H1 (cell line): ENCODE results near the gene PHOX2A. TPM values are rescaled to one million over a fixed set of nuclear protein-coding genes. Genes with fewer than 3 reads are reported as not detected.

Experiments
- CTCF ChIA-PET: fragments of 300-600 bp; sonication (Branson Sonifier 250); formaldehyde crosslinking; loops from one replicate; lab custom pipeline; 2021; ENCODE audit not compliant: partially characterized antibody; lab: Charles Lee
- POLR2A ChIA-PET: fragments of 300-600 bp; sonication (Branson Sonifier 250); formaldehyde crosslinking; loops from one replicate; lab custom pipeline; 2021; ENCODE audit warnings: inconsistent platforms; ENCODE audit not compliant: partially characterized antibody; lab: Charles Lee
- DNase-seq, 2 experiments: peaks; one replicate each; pipeline versions ENCODE4 v3.0.0 to v3.0.0-alpha.2; 2010 to 2022; ENCODE audit warnings: low spot score in 2 of 2, low read depth in 1 of 2, mixed read lengths in 1 of 2
- FAIRE-seq: peaks from 2 replicates; lab custom pipeline; 2011; peaks lifted over from hg19 to GRCh38; lab: Jason Lieb, UNC
- H2AFZ ChIP-seq: 2 replicates; pipeline ENCODE4 v1.8.1; 2012; ENCODE audit warnings: low read length, inconsistent platforms
- H2AK5ac ChIP-seq: 2 replicates; pipeline ENCODE4 v1.6.1; 2013; ENCODE audit warnings: low read depth, low read length
- H2BK120ac ChIP-seq: replicated peaks from 2 replicates; pipeline ENCODE3; 2013; ENCODE audit warnings: low read depth, low read length, inconsistent platforms
- H2BK12ac ChIP-seq: 2 replicates; pipeline ENCODE4 v1.6.1; 2013; ENCODE audit warnings: low read depth, low read length
- H2BK15ac ChIP-seq: 2 replicates; pipeline ENCODE4 v1.6.1; 2013; ENCODE audit warnings: low read length
- H2BK20ac ChIP-seq: 2 replicates; pipeline ENCODE4 v1.6.1; 2013; ENCODE audit warnings: low read length
- H2BK5ac ChIP-seq: 2 replicates; pipeline ENCODE4 v1.6.1; 2013; ENCODE audit warnings: low read depth, low read length
- H3K14ac ChIP-seq: 2 replicates; pipeline ENCODE4 v1.6.1; 2013; ENCODE audit warnings: inconsistent platforms; ENCODE audit not compliant: insufficient read length
- H3K18ac ChIP-seq: 2 replicates; pipeline ENCODE4 v1.6.1; 2013; ENCODE audit warnings: low read length; ENCODE audit errors: extremely low read depth
- H3K23ac ChIP-seq: 2 replicates; pipeline ENCODE4 v1.6.1; 2013; ENCODE audit warnings: inconsistent platforms; ENCODE audit not compliant: insufficient read length
- H3K23me2 ChIP-seq: 2 replicates; pipeline ENCODE4 v1.6.1; 2013; ENCODE audit warnings: low read depth, low read length
- H3K27ac ChIP-seq: 2 replicates; pipeline ENCODE4 v1.6.1; 2011; ENCODE audit warnings: low read depth, low read length, inconsistent platforms
- H3K27me3 ChIP-seq, 4 experiments: replicated peaks in 1 of 4; 1 replicate in 1 of 4; 2 replicates in 3 of 4; pipeline versions ENCODE4 v1.6.1 to v1.8.1; 2011 to 2013; ENCODE audit warnings: low read length in 3 of 4, mild to moderate bottlenecking in 3 of 4, inconsistent platforms in 2 of 4, mixed read lengths in 2 of 4, moderate library complexity in 1 of 4; ENCODE audit not compliant: control insufficient read depth in 3 of 4, insufficient read depth in 3 of 4; ENCODE audit errors: extremely low read depth in 1 of 4
- H3K36me3 ChIP-seq, 4 experiments: 2 replicates each; pipeline versions ENCODE4 v1.6.1 to v1.8.1; 2011 to 2013; ENCODE audit warnings: mild to moderate bottlenecking in 4 of 4, low read length in 3 of 4, moderate library complexity in 2 of 4, control low read depth in 1 of 4, inconsistent platforms in 1 of 4; ENCODE audit not compliant: insufficient read depth in 4 of 4, control insufficient read depth in 2 of 4
- H3K4ac ChIP-seq: replicated peaks from 2 replicates; pipeline ENCODE3; 2013; ENCODE audit warnings: low read length, low read depth, mixed read lengths, inconsistent platforms; ENCODE audit not compliant: insufficient read length
- H3K4me1 ChIP-seq, 4 experiments: replicated peaks in 1 of 4; 1 replicate in 1 of 4; 2 replicates in 3 of 4; pipeline versions ENCODE4 v1.6.1 to v1.8.1; 2011 to 2013; ENCODE audit warnings: low read length in 3 of 4, inconsistent platforms in 2 of 4, mixed read lengths in 1 of 4; ENCODE audit not compliant: insufficient read depth in 4 of 4, control insufficient read depth in 3 of 4
- H3K4me2 ChIP-seq, 2 experiments: 2 replicates each; pipeline versions ENCODE4 v1.6.1 to v1.8.1; 2011 to 2013; ENCODE audit warnings: low read depth in 2 of 2, low read length in 2 of 2, control low read depth in 1 of 2, inconsistent platforms in 1 of 2, mild to moderate bottlenecking in 1 of 2; ENCODE audit not compliant: insufficient read depth in 1 of 2
- H3K4me3 ChIP-seq, 4 experiments: fragments of 200-600, 300-600 bp in 1 of 4; sonication (generic), shearing (Covaris generic), sonication (Bioruptor Twin) in 1 of 4; 2 replicates each; pipeline versions ENCODE4 v1.5.1 to v1.8.1; 2011 to 2016; ENCODE audit warnings: low read length in 4 of 4, low read depth in 3 of 4, control low read depth in 2 of 4, inconsistent platforms in 2 of 4, mild to moderate bottlenecking in 2 of 4, mixed read lengths in 1 of 4, moderate library complexity in 1 of 4; ENCODE audit not compliant: insufficient read depth in 2 of 4; ENCODE audit errors: extremely low read depth in 1 of 4
- H3K56ac ChIP-seq: replicated peaks from 2 replicates; pipeline ENCODE3; 2013; ENCODE audit warnings: low read depth, mild to moderate bottlenecking, mixed read lengths, low read length, inconsistent platforms; ENCODE audit not compliant: insufficient read length
- H3K79me1 ChIP-seq: 2 replicates; pipeline ENCODE4 v1.6.1; 2013; ENCODE audit warnings: low read depth, low read length, control low read depth
- H3K79me2 ChIP-seq, 2 experiments: 2 replicates each; pipeline versions ENCODE4 v1.6.1 to v1.8.1; 2012 to 2013; ENCODE audit warnings: low read length in 2 of 2, mild to moderate bottlenecking in 2 of 2, inconsistent platforms in 1 of 2; ENCODE audit not compliant: insufficient read depth in 2 of 2, control insufficient read depth in 1 of 2
- H3K9ac ChIP-seq, 4 experiments: replicated peaks in 1 of 4; 1 replicate in 1 of 4; 2 replicates in 3 of 4; pipeline versions ENCODE4 v1.6.1 to v1.8.1; 2011 to 2013; ENCODE audit warnings: low read depth in 3 of 4, low read length in 3 of 4, control low read depth in 2 of 4, mild to moderate bottlenecking in 2 of 4, moderate library complexity in 2 of 4, inconsistent platforms in 1 of 4; ENCODE audit errors: extremely low read depth in 1 of 4
- H3K9me3 ChIP-seq, 2 experiments: 2 replicates each; pipeline versions ENCODE4 v1.6.1 to v1.8.1; 2012 to 2013; ENCODE audit warnings: mild to moderate bottlenecking in 2 of 2, moderate library complexity in 2 of 2, control low read depth in 1 of 2, inconsistent platforms in 1 of 2, low read depth in 1 of 2, low read length in 1 of 2, mixed read lengths in 1 of 2; ENCODE audit not compliant: insufficient read depth in 2 of 2
- H4K20me1 ChIP-seq, 2 experiments: replicated peaks in 1 of 2; 2 replicates each; pipeline versions ENCODE3 to v1.8.1; 2011 to 2013; ENCODE audit warnings: inconsistent platforms in 2 of 2, low read length in 2 of 2, mild to moderate bottlenecking in 1 of 2; ENCODE audit not compliant: insufficient read depth in 2 of 2, control insufficient read depth in 1 of 2
- H4K5ac ChIP-seq: 2 replicates; pipeline ENCODE4 v1.6.1; 2013; ENCODE audit warnings: low read length, low read depth, mixed read lengths, inconsistent platforms; ENCODE audit not compliant: insufficient read length
- H4K8ac ChIP-seq: 2 replicates; pipeline ENCODE4 v1.8.0; 2013; ENCODE audit warnings: mild to moderate bottlenecking, moderate library complexity, low read length, inconsistent platforms; ENCODE audit not compliant: insufficient read depth; ENCODE audit errors: extremely low read depth
- H4K91ac ChIP-seq: replicated peaks from 2 replicates; pipeline ENCODE3; 2013; ENCODE audit warnings: low read length, mixed read lengths, inconsistent platforms; ENCODE audit not compliant: insufficient read length
- ATF2 ChIP-seq: IDR thresholded peaks from 2 replicates; pipeline ENCODE4 v1.6.1; 2012; ENCODE audit warnings: low read length, inconsistent platforms
- CBX5 ChIP-seq: fragments of 300-800, 300-1000 bp; sonication (generic); IDR thresholded peaks from 2 replicates; pipeline ENCODE4 v1.7.1; 2016; ENCODE audit warnings: antibody characterized with exemption, low read length, low read depth
- CTBP2 ChIP-seq: IDR thresholded peaks from 2 replicates; pipeline ENCODE4 v1.7.0; 2011; ENCODE audit warnings: borderline replicate concordance, mild to moderate bottlenecking, moderate library complexity, mixed read lengths, low read length; ENCODE audit not compliant: insufficient read depth, insufficient read length
- TCF12 ChIP-seq: IDR thresholded peaks from 2 replicates; pipeline ENCODE4 v1.6.1; 2011; ENCODE audit warnings: low read depth, mild to moderate bottlenecking, low read length
- ZNF274 ChIP-seq: IDR thresholded peaks from 2 replicates; pipeline ENCODE4 v1.7.0; 2012; ENCODE audit warnings: low read length, borderline replicate concordance; ENCODE audit errors: extremely low read depth
- WGBS, 2 experiments: shearing (Covaris generic) in 1 of 2; methylation state at CpG; one replicate each; pipeline versions ENCODE4 v1.1.6 to v1.1.7; 2013 to 2015; ENCODE audit warnings: low lambda C conversion rate in 2 of 2, mixed read lengths in 2 of 2, inconsistent platforms in 1 of 2, low coverage in 1 of 2, missing lambda C conversion rate in 1 of 2; ENCODE audit not compliant: insufficient replicate concordance in 2 of 2, insufficient coverage in 1 of 2, insufficient read length in 1 of 2; ENCODE audit errors: extremely low coverage in 1 of 2, missing lambda C conversion rate in 1 of 2; 5-methylcytosine and 5-hydroxymethylcytosine counted together
- polyA plus RNA-seq, 7 experiments: library from polyadenylated mRNA; depleted of rRNA in 3 of 7; stranded (reverse) in 5 of 7; unstranded in 2 of 7; fragments of >200 nt in 5 of 7; fragments of 200-250 nt in 2 of 7; gene quantifications; 1 replicate in 5 of 7; 2 replicates in 1 of 7; 4 replicates in 1 of 7; pipeline versions ENCODE4 v1.2.1 to v1.2.3, GENCODE V29; 2011 to 2013; ENCODE audit warnings: missing spikeins in 2 of 7, mixed read lengths in 2 of 7
- total RNA-seq: library from RNA; stranded (reverse); fragmentation: NEBNext Ultra II Directional; extraction: Animal tissue kit (Norgen Biotek cat#: 25700); gene quantifications from 2 replicates; pipeline ENCODE4 v1.2.1, GENCODE V29; 2021

PHOX2A gene
- total and polyA plus RNA-seq, 2 of the 8 experiments (the other 6 are each of a cell fraction or from before 2014, with no cell fraction given): 0.67 TPM; not detected in 1

- no peak for DNase-seq
Measured at GRCh38 chr11:72229925-72230763, 13.8 kb downstream of the PHOX2A start.

More at GRCh38 chr11:72229925-72230763, 13.8 kb downstream of the PHOX2A start:
- H4K91ac ChIP-seq: no peak overlapping the region
- H3K36me3 ChIP-seq: peaks cover 25 to 64% (median 52%) of the 10 kb centered on the region in 4 experiments
- H2BK5ac ChIP-seq: no peak overlapping the region
- no peak overlapping the region for H3K4ac ChIP-seq
- no peak overlapping the region for H3K4me2 ChIP-seq
- no peak overlapping the region for H3K4me3 ChIP-seq
- no peak overlapping the region for H3K9ac ChIP-seq
- WGBS, 2 experiments: 95% methylated on average over 18 of the region's 21 CpGs; no CpG with 5 or more reads in 1 of the 2 experiments
- H4K5ac ChIP-seq: no peak overlapping the region
- no peak overlapping the region for H2BK15ac ChIP-seq
- no peak overlapping the region for H3K14ac ChIP-seq
- H3K79me2 ChIP-seq: peaks cover 0 to 9% of the 10 kb centered on the region in 2 experiments; a peak in 2 of 4 replicates
- peaks cover 8% of the 10 kb centered on the region for H3K23me2 ChIP-seq
- POLR2A ChIA-PET: interaction anchor here (0.9 to 9.9 kb wide), 3 partner anchors 8 to 286 kb away, joined by 3 to 160 read pairs (median 3); partner anchors contain the start of gene ANAPC15
- peaks cover 10% of the 10 kb centered on the region for H3K79me1 ChIP-seq
- no peaks in the 10 kb centered on the region for H3K9me3 ChIP-seq
- CTCF ChIA-PET: interaction anchor here (0.6 to 8.3 kb wide), 8 partner anchors 6 to 253 kb away, joined by 3 to 72 read pairs (median 3); no protein-coding TSS in a partner anchor
- no peak overlapping the region for H2BK20ac ChIP-seq
- H4K20me1 ChIP-seq: peaks cover 13 to 25% of the 10 kb centered on the region in 2 experiments
- FAIRE-seq: no peak
- no peaks in the 10 kb centered on the region for H3K27me3 ChIP-seq
- no peak overlapping the region for H2BK120ac ChIP-seq
- no peak overlapping the region for H4K8ac ChIP-seq
- TF ChIP-seq ATF2 (no peak), ZNF274 (no peak), TCF12 (no peak), CTBP2 (no peak), CBX5 (no peak)
- H3K23ac ChIP-seq: no peak overlapping the region
- no peak overlapping the region for H2BK12ac ChIP-seq
- no peak overlapping the region for H3K18ac ChIP-seq
- no peak overlapping the region for H2AK5ac ChIP-seq
- no peak overlapping the region for H2AFZ ChIP-seq
- no peak overlapping the region for H3K56ac ChIP-seq
- no peak overlapping the region for H3K27ac ChIP-seq
- H3K4me1 ChIP-seq: peaks cover 0 to 5% (median 3%) of the 10 kb centered on the region in 4 experiments; a peak in 4 of 7 replicates
